Epithelial cell of proximal tubule (primary cell): ENCODE measurements around the gene GJA3. TPM values are rescaled to one million over a fixed set of nuclear protein-coding genes. Genes with fewer than 3 reads are reported as not detected.

Source experiments
- DNase-seq: peaks from one replicate; pipeline ENCODE4 v3.0.0-alpha.2; 2011; ENCODE audit warnings: low read depth
- H3K4me3 ChIP-seq: 2 replicates; pipeline ENCODE4 v1.5.1; 2011; ENCODE audit warnings: low read depth, mild to moderate bottlenecking, low read length
- total RNA-seq: library from RNA; depleted of rRNA; stranded (reverse); fragments of >200 nt; gene quantifications from 2 replicates; pipeline ENCODE4 v1.2.3, GENCODE V29; 2015
- TF ChIP-seq, protein P1 (sequence below): conservative IDR thresholded peaks from 2 replicates; pipeline ENCODE4 v1.5.1; 2012; ENCODE audit warnings: low read depth, mild to moderate bottlenecking, low read length

The GJA3 gene
- total RNA-seq, 1 donor from 2014 or later = 0.58 TPM

DNA sequence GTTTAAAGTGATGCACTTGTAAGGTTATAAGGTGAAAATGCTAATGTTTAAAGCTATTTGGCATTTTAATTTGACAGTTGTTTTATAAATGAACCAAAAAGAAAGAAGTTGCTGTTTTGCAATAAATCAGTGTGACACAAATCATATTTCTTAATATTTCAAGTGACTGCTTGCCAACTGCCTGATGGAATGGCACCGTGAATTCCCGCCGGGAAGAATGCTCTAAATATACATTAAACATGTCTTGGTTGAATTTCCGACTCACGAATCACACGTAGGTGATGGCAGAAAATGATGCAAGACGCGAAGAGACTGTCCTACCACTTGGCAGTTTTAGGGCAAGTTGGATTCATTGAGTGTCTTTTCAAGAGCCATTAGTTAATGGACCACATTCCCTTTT, 34.9 kb upstream of the GJA3 start:
- TF ChIP-seq, protein P1, sequence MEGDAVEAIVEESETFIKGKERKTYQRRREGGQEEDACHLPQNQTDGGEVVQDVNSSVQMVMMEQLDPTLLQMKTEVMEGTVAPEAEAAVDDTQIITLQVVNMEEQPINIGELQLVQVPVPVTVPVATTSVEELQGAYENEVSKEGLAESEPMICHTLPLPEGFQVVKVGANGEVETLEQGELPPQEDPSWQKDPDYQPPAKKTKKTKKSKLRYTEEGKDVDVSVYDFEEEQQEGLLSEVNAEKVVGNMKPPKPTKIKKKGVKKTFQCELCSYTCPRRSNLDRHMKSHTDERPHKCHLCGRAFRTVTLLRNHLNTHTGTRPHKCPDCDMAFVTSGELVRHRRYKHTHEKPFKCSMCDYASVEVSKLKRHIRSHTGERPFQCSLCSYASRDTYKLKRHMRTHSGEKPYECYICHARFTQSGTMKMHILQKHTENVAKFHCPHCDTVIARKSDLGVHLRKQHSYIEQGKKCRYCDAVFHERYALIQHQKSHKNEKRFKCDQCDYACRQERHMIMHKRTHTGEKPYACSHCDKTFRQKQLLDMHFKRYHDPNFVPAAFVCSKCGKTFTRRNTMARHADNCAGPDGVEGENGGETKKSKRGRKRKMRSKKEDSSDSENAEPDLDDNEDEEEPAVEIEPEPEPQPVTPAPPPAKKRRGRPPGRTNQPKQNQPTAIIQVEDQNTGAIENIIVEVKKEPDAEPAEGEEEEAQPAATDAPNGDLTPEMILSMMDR = no peak
- DNase-seq = no peak
- no peak overlapping the region for H3K4me3 ChIP-seq

DNA sequence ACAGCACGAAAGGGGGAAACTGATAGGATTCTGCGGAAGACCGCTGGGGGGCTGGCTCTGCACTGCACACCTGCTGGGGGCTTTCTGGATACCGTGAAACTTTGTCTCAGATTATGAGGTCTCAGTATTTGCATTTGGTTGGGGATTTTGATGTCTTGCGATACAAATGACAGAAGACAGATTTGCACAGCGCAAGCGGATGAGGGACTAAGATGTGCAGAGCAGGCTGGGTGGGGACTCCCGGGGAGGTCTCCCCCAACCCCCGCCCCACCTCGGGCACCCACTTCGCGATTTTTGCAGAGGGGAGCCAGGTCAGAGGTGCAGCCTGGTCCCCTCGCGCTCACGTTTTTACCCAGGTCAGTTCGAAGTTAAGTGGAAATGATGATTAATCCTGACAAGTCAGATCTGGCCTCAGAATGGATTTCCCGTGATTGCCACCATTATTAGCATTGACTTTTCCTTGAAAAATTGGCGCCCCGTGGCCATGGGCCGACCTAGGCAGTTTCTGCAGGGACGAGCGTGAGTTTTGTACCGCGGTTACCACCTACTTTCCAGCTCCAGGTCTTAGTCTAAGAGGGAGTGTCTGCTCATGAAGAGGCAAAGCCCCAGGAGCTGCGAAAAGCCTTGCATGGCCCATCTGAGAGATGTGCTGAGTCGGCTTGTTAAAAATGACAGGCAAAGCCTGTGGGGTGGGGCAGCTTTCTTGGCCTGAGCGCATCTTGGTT, 33.2 kb upstream of the GJA3 start:
- no peak overlapping the region for H3K4me3 ChIP-seq
- no peak for DNase-seq
- TF ChIP-seq, protein P1 = no peak

- TF ChIP-seq, protein P1 = no peak
- peak overlapping the region; percentile 63 for H3K4me3 ChIP-seq
- no peak for DNase-seq
These were observed 32.5 kb upstream of the GJA3 start for GRCh38 chr13:20193162-20193906.

DNA sequence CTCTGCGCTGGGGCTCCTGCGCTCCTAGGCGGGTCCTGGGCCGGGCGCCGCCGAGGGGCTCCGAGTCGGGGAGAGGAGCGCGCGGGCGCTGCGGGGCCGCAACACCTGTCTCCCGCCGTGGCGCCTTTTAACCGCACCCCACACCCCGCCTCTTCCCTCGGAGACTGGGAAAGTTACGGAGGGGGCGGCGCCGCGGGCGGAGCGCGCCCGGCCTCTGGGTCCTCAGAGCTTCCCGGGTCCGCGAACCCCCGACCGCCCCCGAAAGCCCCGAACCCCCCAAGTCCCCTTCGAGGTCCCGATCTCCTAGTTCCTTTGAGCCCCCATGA, 31.9 kb upstream of the GJA3 start, which contains the start of gene GJB2:
TSS of gene GJB2 (minus strand) at position 103 of the 326 bp plus-strand sequence. CDS start 3,357 bp downstream, outside the sequence.
- DNase-seq = no peak
- TF ChIP-seq, protein P1 = no peak
- H3K4me3 ChIP-seq = peak within 1 kb of the TSS; percentile 63

GRCh38 chr13:20192158-20192835, 31.4 kb upstream of the GJA3 start:
- DNase-seq = no peak
- TF ChIP-seq, protein P1 = no peak
- peak overlapping the region; percentile 63 for H3K4me3 ChIP-seq

DNA sequence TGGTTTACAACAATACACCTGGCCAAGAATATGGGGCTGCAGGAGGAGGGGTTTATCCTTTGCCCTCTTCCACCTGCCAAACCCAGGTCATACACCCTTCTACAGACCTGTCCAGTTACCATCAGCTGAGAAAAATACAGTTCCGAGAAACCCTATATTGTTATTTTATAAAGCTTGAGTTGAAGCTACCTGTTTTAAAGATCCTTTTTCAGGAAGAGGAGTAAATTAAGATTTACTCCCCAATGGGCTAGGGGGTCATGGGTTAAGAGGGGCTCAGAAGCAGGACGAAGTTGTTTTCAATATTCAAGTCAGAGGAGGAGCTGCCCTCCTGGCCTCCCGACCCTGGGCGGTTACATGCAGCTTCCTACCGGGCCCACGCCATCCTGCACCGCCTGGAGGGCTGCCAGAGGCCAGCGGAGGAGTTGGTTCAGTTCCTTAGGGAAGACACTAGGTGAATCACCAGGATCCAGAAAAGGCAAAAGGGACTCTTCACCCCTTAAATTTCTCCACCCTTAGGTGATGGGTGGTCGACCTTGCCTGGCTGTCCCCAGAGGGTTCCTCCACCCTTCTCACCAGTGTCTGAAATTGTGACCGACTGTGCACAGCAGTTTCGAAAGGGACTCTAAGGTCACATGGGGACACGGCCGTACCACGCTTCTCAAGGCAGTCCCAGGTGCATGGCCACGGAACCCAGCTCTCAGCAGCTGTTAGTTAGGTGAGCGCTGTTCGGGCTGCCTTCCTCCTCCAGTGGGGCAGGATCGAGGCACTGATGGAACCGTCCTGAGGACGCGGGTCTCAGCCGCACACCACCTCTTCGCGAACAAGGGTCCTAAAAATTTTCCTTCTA, 30.7 kb upstream of the GJA3 start:
- peak overlapping the region; percentile 63 for H3K4me3 ChIP-seq
- TF ChIP-seq, protein P1 = no peak
- no peak for DNase-seq
